Activated CD4-positive, alpha-beta T cell treated with anti-CD3 and anti-CD28 coated beads, Interleukin-2, amount 50 U/mL, for 1 hour (primary cell): ENCODE results near the gene TLR10.
"Not testable (repeated sequence)": the region's sequence is repeated elsewhere in the genome, so short reads cannot be mapped to it uniquely, and the experiment has no call there.

Experiments
- DNase-seq: peaks from one replicate; pipeline ENCODE4 v3.0.0-alpha.2; 2020

TLR10 gene

DNA sequence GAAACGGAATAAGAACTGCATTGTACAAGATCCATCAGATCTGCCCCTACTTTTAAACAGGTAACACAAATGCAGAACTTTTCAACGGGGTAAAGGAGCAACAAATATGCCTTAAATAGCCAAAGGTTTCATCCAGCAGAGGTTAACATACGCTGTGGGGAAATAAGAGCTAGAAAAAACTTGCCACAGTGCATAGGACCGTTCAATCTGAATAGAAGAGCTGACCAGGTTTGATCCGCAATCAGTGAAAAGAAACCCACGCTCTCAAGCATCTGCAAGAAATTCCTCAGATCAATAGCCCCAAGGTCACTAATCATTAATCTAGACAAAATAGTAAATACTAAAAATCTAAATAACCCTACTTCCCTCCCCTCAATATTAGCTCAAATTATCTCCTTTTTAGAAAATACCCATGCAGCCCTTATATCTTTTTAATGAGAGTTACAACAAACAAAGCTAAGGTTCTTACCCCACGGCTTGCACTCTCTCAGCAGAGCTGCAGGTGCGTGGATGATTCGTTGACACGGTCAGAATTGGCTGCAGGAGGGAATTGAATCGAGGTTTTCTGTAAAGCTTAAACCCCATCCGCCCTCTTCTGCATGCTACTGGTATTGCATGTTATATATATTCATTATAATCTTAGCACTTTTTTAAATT lies at the start of gene TLR10:
TLR10 (minus strand) TSS at position 539 of the 657 bp plus-strand sequence. CDS start 7,400 bp downstream, outside the sequence.
- DNase-seq: no peak

- DNase-seq: no peak
Measured at GRCh38 chr4:38832206-38832605, 49.4 kb upstream of the TLR10 start.

DNA sequence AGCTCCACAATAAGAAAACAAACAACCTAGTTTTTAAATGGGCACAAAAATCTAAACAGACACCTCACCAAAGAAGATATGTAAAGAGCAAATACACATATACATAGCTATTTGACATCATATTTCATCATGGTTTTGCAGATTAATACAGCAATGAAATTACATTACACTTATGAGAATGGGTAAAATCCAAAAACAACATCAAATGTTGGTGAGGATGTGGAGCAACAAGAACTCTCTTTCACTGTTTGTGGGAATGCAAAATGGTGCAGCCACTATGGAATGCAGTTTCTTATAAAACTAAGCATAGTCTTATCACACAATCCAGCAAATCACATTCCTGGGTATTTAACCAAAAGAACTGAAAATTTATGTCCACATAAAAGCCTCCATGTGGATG lies 48.9 kb upstream of the TLR10 start:
- DNase-seq: no peak

GRCh38 chr4:38829237-38829636 lies 46.4 kb upstream of the TLR10 start:
- no peak for DNase-seq

- DNase-seq: no peak
Measured at GRCh38 chr4:38823766-38824165, 41.0 kb upstream of the TLR10 start.

DNA sequence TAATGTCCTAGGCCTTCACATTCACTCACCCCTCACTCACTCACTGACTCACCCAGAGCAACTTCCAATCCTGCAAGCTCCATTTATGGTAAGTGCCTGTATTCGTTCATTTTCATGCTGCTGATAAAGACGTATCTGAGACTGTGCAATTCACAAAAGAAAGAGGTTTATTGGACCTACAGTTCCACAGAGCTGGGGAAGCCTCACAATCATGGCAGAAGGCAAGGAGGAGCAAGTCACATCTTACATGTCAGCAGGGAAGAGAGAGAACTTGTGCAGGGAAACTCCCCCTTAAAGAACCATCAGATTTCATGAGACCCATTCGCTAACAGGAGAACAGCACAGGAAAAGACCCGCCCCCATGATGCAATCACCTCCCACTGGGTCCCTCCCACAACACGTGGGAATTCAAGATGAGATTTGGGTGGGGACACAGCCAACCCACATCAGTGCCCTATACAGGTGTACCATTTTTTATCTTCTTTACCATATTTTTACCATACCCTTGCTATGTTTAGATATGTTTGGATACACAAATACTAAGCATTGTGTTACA lies 40.0 kb upstream of the TLR10 start:
- no peak for DNase-seq

- DNase-seq: no peak
Measured at GRCh38 chr4:38821739-38822138, 38.9 kb upstream of the TLR10 start.

- DNase-seq: no peak
Measured at GRCh38 chr4:38820329-38821061, 37.7 kb upstream of the TLR10 start.

DNA sequence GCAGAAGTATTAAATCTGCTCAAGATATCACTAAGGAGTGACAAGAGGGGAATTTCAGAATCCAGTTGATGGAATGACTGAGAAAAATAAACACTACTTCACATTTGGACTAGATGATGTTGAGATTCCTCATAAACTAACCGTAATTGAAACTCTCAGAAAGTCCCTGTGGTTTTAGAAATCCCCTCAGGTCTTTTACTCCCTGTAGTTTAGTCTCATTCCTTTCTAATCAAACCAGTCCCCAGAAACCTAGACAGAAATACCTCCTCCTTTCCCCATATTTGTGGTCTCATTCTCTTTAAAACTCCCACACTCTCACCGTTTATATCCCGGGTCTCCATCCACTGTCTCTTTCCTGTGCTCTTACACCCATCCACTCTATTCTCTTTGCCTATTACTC lies 36.8 kb upstream of the TLR10 start:
- DNase-seq: no peak

DNA sequence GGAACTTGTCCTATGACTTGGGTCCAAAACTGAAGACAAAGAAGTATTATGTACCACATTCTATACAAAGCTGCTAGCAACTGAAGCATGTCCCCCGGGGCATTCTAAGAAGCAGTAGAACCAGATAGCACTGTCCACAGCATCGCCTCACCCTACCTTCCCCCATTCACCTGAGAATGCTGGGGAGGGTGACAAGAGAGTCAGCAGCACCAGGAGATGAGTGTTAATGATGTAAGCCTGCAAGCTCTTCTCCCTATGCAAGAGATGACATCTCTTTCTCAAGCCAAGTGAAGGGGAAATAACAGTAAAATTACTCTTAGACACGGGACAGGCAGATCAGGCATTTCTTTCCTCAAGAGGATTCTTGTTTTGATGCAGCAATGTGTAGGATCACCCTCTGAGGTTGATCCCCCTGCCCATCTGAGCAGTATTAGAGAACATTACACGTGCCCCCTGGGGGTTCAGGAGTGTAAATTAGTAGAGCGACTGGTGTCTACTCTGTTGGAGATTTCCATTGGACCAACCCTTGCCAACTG lies 35.7 kb upstream of the TLR10 start:
- no peak for DNase-seq

GRCh38 chr4:38815885-38816782 lies 33.3 kb upstream of the TLR10 start:
- DNase-seq: no peak

- no peak for DNase-seq
Measured at GRCh38 chr4:38814386-38814785, 31.6 kb upstream of the TLR10 start.

- DNase-seq: no peak
Measured at GRCh38 chr4:38811297-38811696, 28.5 kb upstream of the TLR10 start.

DNA sequence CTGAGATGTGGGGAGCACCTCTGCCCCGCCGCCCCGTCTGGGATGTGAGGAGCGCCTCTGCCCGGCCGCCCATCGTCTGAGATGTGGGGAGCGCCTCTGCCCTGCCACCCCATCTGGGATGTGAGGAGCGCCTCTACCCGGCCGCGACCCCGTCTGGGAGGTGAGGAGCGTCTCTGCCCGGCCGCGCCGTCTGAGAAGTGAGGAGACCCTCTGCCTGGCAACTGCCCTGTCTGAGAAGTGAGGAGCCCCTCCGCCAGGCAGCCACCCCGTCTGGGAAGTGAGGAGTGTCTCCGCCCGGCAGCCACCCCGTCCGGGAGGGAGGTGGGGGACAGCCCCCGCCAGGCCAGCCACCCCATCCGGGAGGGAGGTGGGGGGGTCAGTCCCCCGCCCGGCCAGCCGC lies 24.7 kb upstream of the TLR10 start:
- not testable (repeated sequence) for DNase-seq

GRCh38 chr4:38806251-38806650 lies 23.5 kb upstream of the TLR10 start:
- DNase-seq: not testable (repeated sequence)

DNA sequence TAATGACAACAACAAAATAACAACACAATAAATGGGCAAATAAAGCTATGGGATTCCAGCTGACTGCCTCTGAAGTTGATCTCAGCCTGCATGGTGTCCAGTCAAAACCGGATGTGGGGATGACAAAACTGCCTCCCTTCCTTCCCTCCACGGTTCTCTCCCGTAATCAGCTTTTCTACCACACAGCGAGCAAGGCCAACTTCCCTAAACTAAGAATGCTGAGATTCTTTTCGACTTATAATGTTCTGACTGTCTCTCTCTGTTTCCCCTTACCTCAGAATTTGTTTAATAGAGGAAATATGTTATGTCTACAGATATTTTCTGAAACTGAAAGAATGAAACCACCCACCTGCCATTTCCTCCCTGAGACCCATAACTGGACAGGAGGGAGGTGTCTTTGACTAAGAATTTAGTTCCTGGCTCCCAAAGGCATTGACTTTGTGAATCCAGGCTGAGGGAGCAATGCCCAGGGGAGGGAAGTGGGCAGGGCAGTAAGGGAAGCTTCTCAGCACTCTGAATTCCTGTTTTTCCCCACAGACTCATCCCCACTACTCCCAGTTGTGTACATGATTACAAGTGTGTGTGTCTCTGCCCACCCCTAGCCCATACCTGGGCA lies 22.8 kb upstream of the TLR10 start:
- no peak for DNase-seq

GRCh38 chr4:38804654-38805295 lies 22.0 kb upstream of the TLR10 start, which contains the start of gene TLR1:
Gene TLR1, minus strand, starts transcription at chr4:38804791. Its CDS starts 5,960 bp downstream, at chr4:38798831.
- no peak for DNase-seq

- DNase-seq: no peak
Measured at GRCh38 chr4:38803833-38804653, 21.3 kb upstream of the TLR10 start.

DNA sequence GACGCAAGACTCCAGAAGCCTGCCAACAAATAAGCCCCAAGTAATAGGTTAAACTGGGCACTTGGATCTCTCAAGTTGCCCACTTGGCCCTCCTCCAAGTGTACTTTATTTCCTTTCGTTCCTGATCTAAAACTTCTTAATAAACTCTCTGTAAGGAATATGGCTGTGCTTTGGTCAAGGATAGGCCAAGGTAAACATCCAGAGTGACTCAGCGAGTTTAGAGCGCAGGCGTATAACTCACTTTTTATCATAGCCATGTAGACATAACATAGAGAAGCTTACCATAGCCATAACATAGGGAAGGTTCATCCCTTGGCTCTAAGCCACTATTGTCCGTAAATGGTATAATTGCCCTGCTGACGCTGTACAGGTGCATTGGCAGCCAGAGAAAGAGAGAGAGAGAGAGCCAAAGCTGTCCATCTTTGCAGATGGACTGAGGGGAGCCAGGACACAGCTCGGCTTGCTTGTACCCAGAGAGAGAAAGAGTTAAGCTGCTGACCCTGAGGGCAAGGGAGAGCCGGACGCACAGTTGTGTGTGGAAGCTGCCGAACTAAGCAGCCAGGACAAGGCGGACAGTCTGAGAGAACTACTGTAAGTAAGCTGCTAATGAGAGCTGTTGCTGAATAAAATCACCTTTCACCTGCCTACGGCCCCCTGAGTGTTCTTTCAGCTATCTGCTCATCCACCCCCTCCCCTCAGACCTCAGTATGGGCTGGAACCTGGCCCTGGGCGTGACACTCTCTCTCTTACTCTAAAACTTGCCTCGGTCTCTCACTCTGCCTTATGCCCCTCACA lies 20.0 kb upstream of the TLR10 start:
- no peak for DNase-seq

DNA sequence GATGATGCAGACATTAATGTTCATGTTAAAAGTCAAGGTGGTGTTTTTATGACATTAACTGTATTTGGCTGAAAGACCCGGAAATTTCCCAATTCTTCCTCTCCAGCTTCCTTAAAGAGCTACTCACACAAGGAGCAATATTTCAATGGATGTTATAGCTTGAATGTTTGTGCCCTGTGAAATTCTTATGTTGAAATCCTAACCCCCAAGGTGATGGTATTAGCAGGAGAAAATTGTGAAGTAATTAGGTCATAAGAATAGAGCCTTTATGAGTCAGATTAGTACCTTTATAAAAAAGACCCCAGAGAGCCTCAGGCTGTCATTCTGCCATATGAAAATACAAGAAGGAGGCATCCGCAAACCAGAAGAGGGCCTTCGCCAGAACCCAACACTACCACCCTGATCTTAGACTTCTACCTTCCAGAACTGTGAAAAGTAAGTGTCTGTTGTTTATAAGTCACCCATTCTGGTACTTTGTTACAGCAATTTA lies 18.2 kb upstream of the TLR10 start:
- no peak for DNase-seq
